Heart left ventricle (tissue), 13 donors: Measurements from ENCODE around the gene TM9SF3.

Source experiments
- CTCF ChIP-seq, 12 donors: fragments of 200-600 bp; sonication (generic) in 4 of 12; IDR thresholded peaks; one replicate each; pipeline versions ENCODE4 v1.5.0 to v1.8.0; 2018 to 2022; ENCODE audit warnings: antibody characterized with exemption in 12 of 12, mild to moderate bottlenecking in 5 of 12
- POLR2A ChIP-seq, 2 donors: fragments of 450-650 bp; IDR thresholded peaks; one replicate each; pipeline ENCODE4 v1.6.1; 2017; ENCODE audit warnings: antibody characterized with exemption in 2 of 2, mild to moderate bottlenecking in 2 of 2, moderate library complexity in 2 of 2
- donor health status: ischemic (EF 13 %, LVEDD 7.1; RV severe dilation, severe dysfunction).
- donor health status: DM: no; HTN: yes; CAD: no.
- donor health status: DM: no; HTN: no; CAD: no.
- donor health status: ischemic (EF 25% LVEDD 6.9; RV normal size, moderate dysfunction).
- donor health status: ischemic (EF 25% LVEDD 5.7; RV mildly dilated, moderate dysfunction).
- donor health status: ischemic (EF 35%, LVEDD 5.7; RV mildly dilated, moderate dysfunction).
- donor health status: nonischemic (EF 11% LVEDD 7.7; RV severe dilation, severe dysfunction).
- donor health status: DM: yes; HTN: yes; CAD: no.
- donor health status: PGD.
- donor health status: ischemic (EF 29% LVEDD 5.4; RV normal size, mild dysfunction).
- donor health status: nonischemic (EF 23%, LVEDD 6.1; RV moderate dilation, normal function).

DNA sequence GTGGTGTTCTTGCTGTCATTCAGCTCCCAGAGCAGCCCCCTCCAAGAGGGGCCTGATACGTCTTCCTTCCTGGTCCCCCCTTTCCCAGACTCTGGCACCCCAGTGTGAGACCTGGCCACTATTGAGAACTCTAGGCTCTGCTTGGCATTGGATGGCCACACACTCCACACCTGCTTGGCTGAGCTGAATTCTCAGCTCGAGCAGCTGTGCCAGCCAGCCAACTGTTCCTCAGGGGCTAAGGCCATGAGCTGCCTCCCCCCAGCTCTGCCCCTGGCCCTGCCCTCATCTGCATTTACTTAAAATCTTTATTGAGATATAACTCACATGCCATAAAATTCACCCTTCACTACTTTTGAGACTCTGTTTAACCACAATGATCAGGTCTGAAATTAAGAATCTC lies 79.8 kb downstream of the TM9SF3 start:
- TF ChIP-seq POLR2A (IDR thresholded peaks at IDR 0.05) (no peak), CTCF (IDR thresholded peaks at IDR 0.05) (no peak)
